CMK (cell line): ENCODE data around the gene ERGIC1.

ENCODE experiments used
- DNase-seq: peaks from one replicate; pipeline ENCODE4 v3.0.0-alpha.2; 2010; ENCODE audit warnings: low read depth

The ERGIC1 gene

GRCh38 chr5:172828911-172829431, 5.1 kb upstream of the ERGIC1 start:
- no peak for DNase-seq

- no peak for DNase-seq
Observed at GRCh38 chr5:172830275-172830799, 3.7 kb upstream of the ERGIC1 start.

GRCh38 chr5:172830876-172831662, 3.0 kb upstream of the ERGIC1 start:
- no peak for DNase-seq

- no peak for DNase-seq
Observed at GRCh38 chr5:172832383-172833315, 1.4 kb upstream of the ERGIC1 start.

- no peak for DNase-seq
Observed at GRCh38 chr5:172833372-172833685, 722 bp upstream of the ERGIC1 start.

GRCh38 chr5:172834415-172835289, 601 bp downstream of the ERGIC1 start:
- DNase-seq = no peak

- no peak for DNase-seq
Observed at GRCh38 chr5:172835290-172835993, 1.4 kb downstream of the ERGIC1 start.

GRCh38 chr5:172835994-172836356, 1.9 kb downstream of the ERGIC1 start:
- no peak for DNase-seq

GRCh38 chr5:172837640-172838039, 3.6 kb downstream of the ERGIC1 start:
- DNase-seq = no peak

GRCh38 chr5:172838151-172838875, 4.3 kb downstream of the ERGIC1 start:
- no peak for DNase-seq

- DNase-seq = no peak
Observed at GRCh38 chr5:172839669-172840431, 5.8 kb downstream of the ERGIC1 start.

- no peak for DNase-seq
Observed at GRCh38 chr5:172840432-172841154, 6.5 kb downstream of the ERGIC1 start.

- no peak for DNase-seq
Observed at GRCh38 chr5:172841256-172841655, 7.2 kb downstream of the ERGIC1 start.

GRCh38 chr5:172843825-172844576, 9.9 kb downstream of the ERGIC1 start:
- no peak for DNase-seq

GRCh38 chr5:172844577-172844838, 10.5 kb downstream of the ERGIC1 start:
- DNase-seq = no peak

- no peak for DNase-seq
Observed at GRCh38 chr5:172845154-172845553, 11.1 kb downstream of the ERGIC1 start.

GRCh38 chr5:172845576-172845975, 11.5 kb downstream of the ERGIC1 start:
- no peak for DNase-seq

GRCh38 chr5:172846249-172846648, 12.2 kb downstream of the ERGIC1 start:
- no peak for DNase-seq

GRCh38 chr5:172846677-172847076, 12.6 kb downstream of the ERGIC1 start:
- DNase-seq = no peak
